ENCODE data around the gene ENC1.

DNA sequence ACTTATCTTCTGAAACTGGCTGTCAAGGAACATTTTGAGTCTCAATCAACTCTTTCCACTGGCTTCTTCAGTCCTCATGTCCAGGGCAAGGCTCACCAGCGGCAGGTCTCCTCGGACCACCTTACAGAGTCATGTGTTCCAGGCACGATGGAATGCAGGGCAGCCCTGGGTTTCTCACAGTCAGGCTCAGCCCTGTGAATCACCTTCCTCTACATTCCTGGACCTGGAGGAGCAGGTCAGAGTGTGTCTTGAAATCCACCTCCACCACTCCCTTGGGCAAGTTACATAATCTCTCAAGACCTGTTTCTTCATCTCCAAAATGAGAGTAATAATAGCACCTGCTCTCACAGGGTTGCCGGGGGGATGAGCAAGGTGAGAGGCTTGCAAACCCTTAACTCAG, 16.0 kb downstream of the ENC1 start:
- TF ChIP-seq, protein P1, sequence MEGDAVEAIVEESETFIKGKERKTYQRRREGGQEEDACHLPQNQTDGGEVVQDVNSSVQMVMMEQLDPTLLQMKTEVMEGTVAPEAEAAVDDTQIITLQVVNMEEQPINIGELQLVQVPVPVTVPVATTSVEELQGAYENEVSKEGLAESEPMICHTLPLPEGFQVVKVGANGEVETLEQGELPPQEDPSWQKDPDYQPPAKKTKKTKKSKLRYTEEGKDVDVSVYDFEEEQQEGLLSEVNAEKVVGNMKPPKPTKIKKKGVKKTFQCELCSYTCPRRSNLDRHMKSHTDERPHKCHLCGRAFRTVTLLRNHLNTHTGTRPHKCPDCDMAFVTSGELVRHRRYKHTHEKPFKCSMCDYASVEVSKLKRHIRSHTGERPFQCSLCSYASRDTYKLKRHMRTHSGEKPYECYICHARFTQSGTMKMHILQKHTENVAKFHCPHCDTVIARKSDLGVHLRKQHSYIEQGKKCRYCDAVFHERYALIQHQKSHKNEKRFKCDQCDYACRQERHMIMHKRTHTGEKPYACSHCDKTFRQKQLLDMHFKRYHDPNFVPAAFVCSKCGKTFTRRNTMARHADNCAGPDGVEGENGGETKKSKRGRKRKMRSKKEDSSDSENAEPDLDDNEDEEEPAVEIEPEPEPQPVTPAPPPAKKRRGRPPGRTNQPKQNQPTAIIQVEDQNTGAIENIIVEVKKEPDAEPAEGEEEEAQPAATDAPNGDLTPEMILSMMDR (conservative IDR thresholded peaks at IDR 0.05; ENCODE audit: low read depth, low read length) = no peak
- no peak for TF ChIP-seq EZH2 (IDR thresholded peaks at IDR 0.05; ENCODE audit: low read length, unreplicated experiment)
- no peak for TF ChIP-seq EZH2phosphoT487 (IDR thresholded peaks at IDR 0.05; ENCODE audit: borderline replicate concordance, low read length)
